NOMO-1 treated with DMSO at 0.1 percent for 48 hours (cell line): ENCODE measurements around the gene HINFP.
"Not testable (repeated sequence)": the region's sequence is repeated elsewhere in the genome, so short reads cannot be mapped to it uniquely, and the experiment has no call there.

Source experiments
- DNase-seq: peaks from one replicate; lab custom pipeline; 2025; ENCODE audit not compliant: unreplicated experiment; lab: John Stamatoyannopoulos, UW

Gene HINFP

DNA sequence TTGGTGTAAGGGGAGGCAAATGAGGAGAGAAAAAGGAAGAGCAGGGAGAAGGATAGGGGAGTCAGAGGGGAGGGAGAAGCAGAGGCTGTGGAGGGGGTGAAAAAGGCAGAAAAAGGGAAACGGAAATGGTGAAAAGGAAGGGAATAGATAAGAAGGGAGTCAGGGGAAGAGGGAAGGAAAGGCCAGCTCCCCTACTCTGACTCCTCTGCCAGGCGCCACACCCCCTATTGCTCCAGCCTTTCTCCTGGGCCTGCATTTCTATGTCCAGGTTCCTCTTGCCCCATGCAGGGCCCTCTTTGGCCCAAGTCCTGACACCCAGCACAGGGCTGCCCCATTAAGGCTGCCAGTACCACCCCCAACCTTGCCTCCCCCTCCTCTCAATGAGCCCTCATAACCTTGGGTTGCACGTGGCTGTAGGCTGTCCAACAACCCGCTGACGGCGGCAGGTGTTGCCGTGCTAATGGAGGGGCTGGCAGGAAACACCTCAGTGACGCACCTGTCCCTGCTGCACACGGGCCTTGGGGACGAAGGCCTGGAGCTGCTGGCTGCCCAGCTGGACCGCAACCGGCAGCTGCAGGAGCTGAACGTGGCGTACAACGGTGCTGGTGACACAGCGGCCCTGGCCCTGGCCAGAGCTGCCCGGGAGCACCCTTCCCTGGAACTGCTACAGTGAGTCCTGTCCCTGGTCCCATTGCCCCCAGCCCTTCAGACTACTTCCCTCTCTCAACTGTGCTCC is 60.5 kb downstream of the HINFP start:
- no peak for DNase-seq

GRCh38 chr11:119184399-119184798 is 63.0 kb downstream of the HINFP start:
- not testable (repeated sequence) for DNase-seq
